ENCODE results near the gene SDHB.

DNA sequence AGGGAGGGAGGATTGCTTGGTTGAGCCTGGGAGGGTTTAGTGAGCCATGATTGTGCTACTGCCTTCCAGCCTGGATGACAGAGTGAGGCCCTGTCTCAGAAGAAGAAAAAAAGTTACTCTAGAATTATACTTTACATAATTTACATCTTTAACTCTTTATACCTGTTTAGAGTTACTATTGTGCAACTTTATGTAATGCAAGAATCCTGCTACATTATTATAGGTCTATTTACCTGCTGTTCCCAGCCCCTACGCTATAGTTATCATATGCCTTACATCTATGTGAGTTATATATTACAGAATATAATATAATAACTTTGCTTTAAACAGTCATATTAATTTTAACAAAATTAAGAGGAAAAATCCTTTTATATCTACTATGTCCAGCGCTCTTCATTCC, 14.3 kb downstream of the SDHB start:
- TF ChIP-seq, protein P1, sequence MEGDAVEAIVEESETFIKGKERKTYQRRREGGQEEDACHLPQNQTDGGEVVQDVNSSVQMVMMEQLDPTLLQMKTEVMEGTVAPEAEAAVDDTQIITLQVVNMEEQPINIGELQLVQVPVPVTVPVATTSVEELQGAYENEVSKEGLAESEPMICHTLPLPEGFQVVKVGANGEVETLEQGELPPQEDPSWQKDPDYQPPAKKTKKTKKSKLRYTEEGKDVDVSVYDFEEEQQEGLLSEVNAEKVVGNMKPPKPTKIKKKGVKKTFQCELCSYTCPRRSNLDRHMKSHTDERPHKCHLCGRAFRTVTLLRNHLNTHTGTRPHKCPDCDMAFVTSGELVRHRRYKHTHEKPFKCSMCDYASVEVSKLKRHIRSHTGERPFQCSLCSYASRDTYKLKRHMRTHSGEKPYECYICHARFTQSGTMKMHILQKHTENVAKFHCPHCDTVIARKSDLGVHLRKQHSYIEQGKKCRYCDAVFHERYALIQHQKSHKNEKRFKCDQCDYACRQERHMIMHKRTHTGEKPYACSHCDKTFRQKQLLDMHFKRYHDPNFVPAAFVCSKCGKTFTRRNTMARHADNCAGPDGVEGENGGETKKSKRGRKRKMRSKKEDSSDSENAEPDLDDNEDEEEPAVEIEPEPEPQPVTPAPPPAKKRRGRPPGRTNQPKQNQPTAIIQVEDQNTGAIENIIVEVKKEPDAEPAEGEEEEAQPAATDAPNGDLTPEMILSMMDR (IDR thresholded peaks at IDR 0.05): no peak
- TF ChIP-seq POLR2A (IDR thresholded peaks at IDR 0.05): no peak

Measured in right lobe of liver (tissue), 4 donors.